Spleen (tissue), 7 donors: ENCODE measurements around the gene PTPN6.

ENCODE experiments used
- POLR2A ChIP-seq, 3 donors: fragments of 450-650 bp; IDR thresholded peaks; one replicate each; pipeline ENCODE4 v1.5.1; 2017; ENCODE audit warnings: antibody characterized with exemption in 3 of 3, mild to moderate bottlenecking in 1 of 3
- POLR2AphosphoS5 ChIP-seq, 3 donors: sonication (generic); formaldehyde crosslinking; IDR thresholded peaks; one replicate each; pipeline ENCODE4 v1.5.1; 2017; ENCODE audit warnings: antibody characterized with exemption in 3 of 3
- TF ChIP-seq, protein P1 (sequence below), 11 experiments: fragments of 200-600 bp in 7 of 11; fragments of 450-650 bp in 4 of 11; sonication (generic) in 4 of 11; IDR thresholded peaks in 8 of 11; conservative IDR thresholded peaks in 3 of 11; 1 replicate in 7 of 11; 2 replicates in 4 of 11; pipeline versions ENCODE4 v1.4.0 to v1.8.0; 2016 to 2021; ENCODE audit warnings: antibody characterized with exemption in 11 of 11, inconsistent platforms in 4 of 11, mild to moderate bottlenecking in 1 of 11
- donor health status: DM: no; HTN: no; CAD: no; lungs with moderate emphysema.
- donor health status: DM: no; HTN: no; CAD: no.
- donor health status: DM: no; HTN: no; CAD: no.

DNA sequence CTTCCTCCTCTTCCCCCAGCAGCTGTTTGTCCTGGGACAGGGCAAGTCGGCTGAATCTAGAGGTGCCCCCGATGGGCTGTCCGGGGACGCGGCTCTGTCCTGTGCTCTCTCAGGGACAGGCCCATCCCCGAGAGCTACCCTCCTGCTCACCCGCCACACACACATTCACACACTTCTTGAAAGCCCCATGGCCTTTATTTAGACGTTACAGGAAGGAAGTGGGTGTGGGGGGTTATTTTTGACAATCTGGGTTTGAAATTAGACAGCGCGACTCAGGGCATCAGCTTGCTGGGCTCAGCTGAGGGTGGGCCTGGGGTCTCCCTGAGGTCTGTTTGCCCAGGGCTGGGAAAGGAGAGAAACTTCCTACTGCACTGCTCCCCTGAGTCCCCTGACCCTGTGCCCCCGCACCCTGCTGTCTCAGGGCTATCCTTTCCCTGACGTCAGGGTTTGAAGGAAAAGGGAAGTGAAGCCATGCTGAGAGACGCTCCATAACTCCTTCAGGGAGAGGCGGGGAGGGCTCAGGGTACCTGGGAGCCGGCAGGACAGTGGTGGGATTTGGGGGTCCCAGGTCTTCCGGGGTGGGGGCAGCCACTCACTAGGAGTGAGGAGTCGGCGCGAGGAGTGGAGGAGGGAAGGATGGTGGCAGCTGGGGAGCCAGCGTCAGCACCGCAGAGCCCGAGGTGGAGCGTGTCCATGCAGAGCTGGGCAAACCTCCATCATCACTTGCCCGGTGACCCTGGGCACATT is 8.1 kb downstream of the PTPN6 start:
- TF ChIP-seq POLR2AphosphoS5 (IDR thresholded peaks at IDR 0.05) = peak; percentile 76 to 89 (median 82)
- TF ChIP-seq, protein P1, sequence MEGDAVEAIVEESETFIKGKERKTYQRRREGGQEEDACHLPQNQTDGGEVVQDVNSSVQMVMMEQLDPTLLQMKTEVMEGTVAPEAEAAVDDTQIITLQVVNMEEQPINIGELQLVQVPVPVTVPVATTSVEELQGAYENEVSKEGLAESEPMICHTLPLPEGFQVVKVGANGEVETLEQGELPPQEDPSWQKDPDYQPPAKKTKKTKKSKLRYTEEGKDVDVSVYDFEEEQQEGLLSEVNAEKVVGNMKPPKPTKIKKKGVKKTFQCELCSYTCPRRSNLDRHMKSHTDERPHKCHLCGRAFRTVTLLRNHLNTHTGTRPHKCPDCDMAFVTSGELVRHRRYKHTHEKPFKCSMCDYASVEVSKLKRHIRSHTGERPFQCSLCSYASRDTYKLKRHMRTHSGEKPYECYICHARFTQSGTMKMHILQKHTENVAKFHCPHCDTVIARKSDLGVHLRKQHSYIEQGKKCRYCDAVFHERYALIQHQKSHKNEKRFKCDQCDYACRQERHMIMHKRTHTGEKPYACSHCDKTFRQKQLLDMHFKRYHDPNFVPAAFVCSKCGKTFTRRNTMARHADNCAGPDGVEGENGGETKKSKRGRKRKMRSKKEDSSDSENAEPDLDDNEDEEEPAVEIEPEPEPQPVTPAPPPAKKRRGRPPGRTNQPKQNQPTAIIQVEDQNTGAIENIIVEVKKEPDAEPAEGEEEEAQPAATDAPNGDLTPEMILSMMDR (IDR thresholded peaks at IDR 0.05 in 8 of 11, conservative IDR thresholded peaks at IDR 0.05 in 3 of 11) = no peak
- peak in 1 of 3 donors; percentile 85 for TF ChIP-seq POLR2A (IDR thresholded peaks at IDR 0.05)
